ENCODE data around the gene CTIF. TPM values are rescaled to one million over a fixed set of nuclear protein-coding genes. Genes with fewer than 3 reads are reported as not detected.
A peak's percentile ranks its signal among the peaks of the same experiment; 100 is the strongest.

Gene CTIF
- total and polyA plus RNA-seq, 11 donors, result 21.2 to 93.0 (median 68.0) TPM

DNA sequence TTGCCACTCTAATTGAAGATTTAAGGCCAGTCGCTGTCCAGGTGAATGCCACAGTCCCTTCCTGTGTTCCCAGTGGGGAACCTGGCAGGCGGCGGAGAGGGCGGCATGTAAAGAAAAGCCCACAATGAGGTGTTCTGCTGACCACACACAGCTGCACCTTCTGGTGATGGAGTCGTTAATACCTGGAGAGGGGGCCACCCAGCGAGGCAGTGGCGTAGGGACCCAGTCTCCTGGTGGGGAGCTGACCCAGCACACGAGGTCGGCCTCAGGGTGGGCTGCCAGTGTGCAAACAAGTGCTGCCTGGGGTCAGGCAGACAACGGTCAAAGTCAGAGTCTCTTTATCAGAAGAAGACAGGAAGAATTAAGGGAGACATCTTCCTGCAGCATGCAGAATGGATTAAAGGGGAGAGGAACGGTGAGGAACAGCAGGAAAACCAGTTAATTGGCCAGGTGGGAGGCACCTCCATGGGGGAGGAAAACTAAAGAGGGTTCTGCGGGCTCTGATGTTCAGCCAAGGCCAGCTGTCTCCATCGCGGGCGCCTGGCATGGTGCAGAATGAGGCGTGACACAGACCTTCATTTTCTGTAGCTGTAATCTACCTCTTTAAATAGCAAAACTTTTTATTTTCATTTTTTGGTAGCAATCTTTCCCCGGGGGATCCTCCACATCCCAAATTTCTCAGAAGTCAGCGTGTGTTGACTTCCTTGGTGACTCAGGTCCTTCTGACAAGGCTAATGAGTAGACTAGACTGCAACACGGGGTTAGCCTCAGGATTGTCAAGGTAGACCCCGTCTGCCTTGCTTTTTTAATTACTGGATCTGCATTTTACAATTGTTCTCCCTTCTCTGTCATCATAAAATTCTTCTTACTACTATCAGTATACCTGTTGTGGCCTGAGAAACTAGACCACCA lies 333.7 kb downstream of the CTIF start:
- TF ChIP-seq CTCF (IDR thresholded peaks at IDR 0.05), result no peak
- TF ChIP-seq POLR2A (IDR thresholded peaks at IDR 0.05), result no peak
- Histone ChIP-seq H3K4me3 (no peak overlapping the region), H3K27me3 (no peaks in the 10 kb centered on the region), H3K4me1 (peaks cover 0 to 39% (median 5%) of the 10 kb centered on the region in 12 donors), H3K27ac (peak overlapping the region in 1 of 12 donors; percentile 9), H3K36me3 (no peaks in the 10 kb centered on the region), H3K9me3 (no peaks in the 10 kb centered on the region)
- intact Hi-C loops (cut with DNase I), result no loop called here
- ATAC-seq, result peak in 1 of 4 donors; percentile 32
- DNase-seq, result no peak
- WGBS, 4 donors, result 84 to 92% (median 88%) methylated on average over 20 of the region's 20 CpGs

DNA sequence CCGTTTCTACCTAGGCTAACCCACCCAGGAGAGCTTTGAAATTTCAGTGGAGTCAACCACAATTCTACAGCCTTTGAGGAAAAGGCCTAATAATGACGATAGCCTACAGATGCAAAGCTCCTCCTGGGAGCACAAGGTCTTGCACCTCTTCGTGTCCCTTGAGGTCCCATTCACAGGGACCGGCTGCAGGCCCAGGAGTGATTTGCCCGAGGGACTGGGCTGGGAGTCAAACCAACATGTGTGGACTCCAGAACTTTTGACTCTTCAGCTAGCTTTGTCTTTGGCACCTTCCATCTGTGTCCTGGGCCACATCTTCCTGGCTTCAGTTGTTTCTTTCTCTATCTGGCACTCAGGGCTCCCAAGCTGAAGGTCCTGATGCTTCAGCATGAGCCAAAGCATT lies 335.4 kb downstream of the CTIF start:
- no peak for TF ChIP-seq CTCF (IDR thresholded peaks at IDR 0.05)
- no peak for TF ChIP-seq POLR2A (IDR thresholded peaks at IDR 0.05)
- Histone ChIP-seq H3K36me3 (no peaks in the 10 kb centered on the region), H3K27ac (no peak overlapping the region), H3K9me3 (no peaks in the 10 kb centered on the region), H3K4me3 (no peak overlapping the region), H3K4me1 (peaks cover 0 to 24% (median 5%) of the 10 kb centered on the region in 12 donors), H3K27me3 (no peaks in the 10 kb centered on the region)
- no peak for ATAC-seq
- intact Hi-C loops (cut with DNase I), result no loop called here
- peak in 1 of 5 donors; percentile 24 for DNase-seq
- 87 to 95% (median 91%) methylated on average over 5 of the region's 5 CpGs for WGBS, 4 donors

DNA sequence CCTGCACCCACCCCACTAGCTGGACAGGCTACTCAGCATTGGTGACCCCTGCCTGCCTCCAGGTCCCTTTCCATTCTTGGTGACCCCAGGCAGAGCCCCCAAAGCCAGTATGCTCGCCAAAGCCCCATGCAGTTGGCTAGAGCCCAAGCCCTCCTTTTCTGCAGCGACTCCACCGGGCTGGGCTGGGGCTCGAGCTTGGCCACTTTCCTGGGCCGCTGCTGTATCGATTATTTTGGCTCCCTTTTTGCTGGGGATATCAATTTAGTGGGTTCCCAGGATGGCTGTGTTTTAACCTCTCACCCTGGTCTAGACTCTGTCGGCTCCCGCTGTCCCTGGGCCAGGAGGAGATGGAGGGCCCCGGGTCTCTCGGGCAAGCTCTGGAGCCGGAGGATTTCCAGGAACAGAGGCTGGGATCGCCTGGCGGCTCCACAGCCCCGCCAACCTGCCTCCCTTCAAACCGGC lies 335.9 kb downstream of the CTIF start:
- WGBS, 4 donors, result 84 to 95% (median 88%) methylated on average over 14 to 15 of the region's 15 CpGs
- no peak for TF ChIP-seq POLR2A (IDR thresholded peaks at IDR 0.05)
- TF ChIP-seq CTCF (IDR thresholded peaks at IDR 0.05), result no peak
- Histone ChIP-seq H3K27ac (no peak overlapping the region), H3K36me3 (no peaks in the 10 kb centered on the region), H3K4me1 (peaks cover 0 to 23% (median 5%) of the 10 kb centered on the region in 12 donors), H3K9me3 (no peaks in the 10 kb centered on the region), H3K27me3 (no peaks in the 10 kb centered on the region), H3K4me3 (no peak overlapping the region)
- ATAC-seq, result no peak
- DNase-seq, result peak in 2 of 5 donors; percentile 20 to 33
- intact Hi-C loops (cut with DNase I), result no loop called here

- Histone ChIP-seq H3K27me3 (no peaks in the 10 kb centered on the region), H3K4me3 (no peak overlapping the region), H3K9me3 (no peaks in the 10 kb centered on the region), H3K36me3 (no peaks in the 10 kb centered on the region), H3K4me1 (peaks cover 0 to 23% (median 5%) of the 10 kb centered on the region in 12 donors), H3K27ac (no peak overlapping the region)
- intact Hi-C loops (cut with DNase I), result no loop called here
- 95 to 97% (median 96%) methylated on average over 18 of the region's 18 CpGs for WGBS, 4 donors
- DNase-seq (peak in 2 of 5 donors; percentile 20 to 29), ATAC-seq (no peak)
- TF ChIP-seq POLR2A (IDR thresholded peaks at IDR 0.05) (no peak), CTCF (IDR thresholded peaks at IDR 0.05) (no peak)
Observed at GRCh38 chr18:48875314-48875941, 336.6 kb downstream of the CTIF start.

Data from heart left ventricle (tissue), 16 donors.